RWPE2 (cell line): ENCODE results near the gene CRYBG1.

Experiments used
- ATAC-seq: fragments of 200-7000 bp; cut with Tn5 transposase; 3 replicates; pipeline ENCODE4 v1.9.1; 2021; ENCODE audit warnings: low read depth
- DNase-seq: peaks from one replicate; pipeline ENCODE4 v3.0.0-alpha.2; 2020; ENCODE audit warnings: low spot score
- H3K27ac ChIP-seq: fragments of 450-650 bp; 2 replicates; pipeline ENCODE4 v1.5.1; 2017; ENCODE audit warnings: mild to moderate bottlenecking; ENCODE audit not compliant: poor library complexity, severe bottlenecking
- H3K27me3 ChIP-seq: fragments of 250-450 bp; sonication (Bioruptor Pico); 2 replicates; pipeline ENCODE4 v1.5.1; 2021; ENCODE audit warnings: mild to moderate bottlenecking, moderate library complexity; ENCODE audit not compliant: insufficient read depth, poor library complexity, severe bottlenecking
- H3K36me3 ChIP-seq: fragments of 250-450 bp; sonication (Bioruptor Pico); 2 replicates; pipeline ENCODE4 v1.5.1; 2020; ENCODE audit warnings: low read depth, mild to moderate bottlenecking, moderate library complexity
- H3K4me1 ChIP-seq: fragments of 250-450 bp; sonication (Bioruptor Pico); 2 replicates; pipeline ENCODE4 v1.5.1; 2021; ENCODE audit warnings: mild to moderate bottlenecking, moderate library complexity; ENCODE audit not compliant: insufficient read depth, poor library complexity, severe bottlenecking
- H3K4me3 ChIP-seq: fragments of 250-450 bp; sonication (Bioruptor Pico); 2 replicates; pipeline ENCODE4 v1.5.1; 2021; ENCODE audit warnings: mild to moderate bottlenecking, moderate library complexity; ENCODE audit not compliant: severe bottlenecking
- H3K9me3 ChIP-seq: fragments of 250-450 bp; sonication (Bioruptor Pico); 2 replicates; pipeline ENCODE4 v1.5.1; 2021; ENCODE audit warnings: mild to moderate bottlenecking, moderate library complexity; ENCODE audit not compliant: severe bottlenecking
- TF ChIP-seq, protein P1 (sequence below): fragments of 450-650 bp; IDR thresholded peaks from one replicate; pipeline ENCODE4 v1.5.1; 2017; ENCODE audit warnings: mild to moderate bottlenecking, moderate library complexity; ENCODE audit not compliant: poor library complexity, severe bottlenecking

Gene CRYBG1

DNA sequence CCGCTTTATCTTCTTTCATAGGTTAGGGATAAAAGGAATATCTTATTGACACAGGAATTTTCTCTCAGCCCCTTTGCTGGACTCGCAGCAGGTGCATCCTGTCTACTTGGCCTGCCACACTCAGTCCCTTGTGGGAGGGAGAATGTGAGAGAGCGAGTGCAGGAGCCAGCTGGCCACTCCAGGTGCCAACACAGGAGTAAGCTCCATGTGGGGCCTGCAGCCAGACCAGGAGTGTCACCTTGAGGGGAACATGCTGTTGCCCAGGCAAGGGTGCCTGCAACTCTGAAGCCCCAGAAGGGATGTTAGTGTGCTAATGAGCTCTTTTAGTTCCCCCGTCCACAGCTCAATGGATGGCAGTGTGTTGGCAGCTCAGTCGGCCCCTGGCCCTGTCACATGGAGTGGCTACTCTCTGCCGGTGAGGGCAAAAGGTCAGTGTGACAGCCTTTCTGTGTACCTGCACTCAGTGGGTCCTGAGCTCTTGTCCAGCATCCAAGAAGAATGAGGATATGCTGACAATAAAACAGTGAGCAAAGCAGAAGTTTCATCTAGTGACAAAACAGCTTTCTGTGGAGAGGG, 57.1 kb downstream of the CRYBG1 start:
- Histone ChIP-seq H3K4me1 (peaks cover 6% of the 10 kb centered on the region), H3K9me3 (no peaks in the 10 kb centered on the region), H3K36me3 (no peaks in the 10 kb centered on the region), H3K27ac (no peak overlapping the region), H3K27me3 (no peaks in the 10 kb centered on the region), H3K4me3 (no peak overlapping the region)
- DNase-seq (no peak), ATAC-seq (no peak)
- TF ChIP-seq, protein P1, sequence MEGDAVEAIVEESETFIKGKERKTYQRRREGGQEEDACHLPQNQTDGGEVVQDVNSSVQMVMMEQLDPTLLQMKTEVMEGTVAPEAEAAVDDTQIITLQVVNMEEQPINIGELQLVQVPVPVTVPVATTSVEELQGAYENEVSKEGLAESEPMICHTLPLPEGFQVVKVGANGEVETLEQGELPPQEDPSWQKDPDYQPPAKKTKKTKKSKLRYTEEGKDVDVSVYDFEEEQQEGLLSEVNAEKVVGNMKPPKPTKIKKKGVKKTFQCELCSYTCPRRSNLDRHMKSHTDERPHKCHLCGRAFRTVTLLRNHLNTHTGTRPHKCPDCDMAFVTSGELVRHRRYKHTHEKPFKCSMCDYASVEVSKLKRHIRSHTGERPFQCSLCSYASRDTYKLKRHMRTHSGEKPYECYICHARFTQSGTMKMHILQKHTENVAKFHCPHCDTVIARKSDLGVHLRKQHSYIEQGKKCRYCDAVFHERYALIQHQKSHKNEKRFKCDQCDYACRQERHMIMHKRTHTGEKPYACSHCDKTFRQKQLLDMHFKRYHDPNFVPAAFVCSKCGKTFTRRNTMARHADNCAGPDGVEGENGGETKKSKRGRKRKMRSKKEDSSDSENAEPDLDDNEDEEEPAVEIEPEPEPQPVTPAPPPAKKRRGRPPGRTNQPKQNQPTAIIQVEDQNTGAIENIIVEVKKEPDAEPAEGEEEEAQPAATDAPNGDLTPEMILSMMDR = no peak

DNA sequence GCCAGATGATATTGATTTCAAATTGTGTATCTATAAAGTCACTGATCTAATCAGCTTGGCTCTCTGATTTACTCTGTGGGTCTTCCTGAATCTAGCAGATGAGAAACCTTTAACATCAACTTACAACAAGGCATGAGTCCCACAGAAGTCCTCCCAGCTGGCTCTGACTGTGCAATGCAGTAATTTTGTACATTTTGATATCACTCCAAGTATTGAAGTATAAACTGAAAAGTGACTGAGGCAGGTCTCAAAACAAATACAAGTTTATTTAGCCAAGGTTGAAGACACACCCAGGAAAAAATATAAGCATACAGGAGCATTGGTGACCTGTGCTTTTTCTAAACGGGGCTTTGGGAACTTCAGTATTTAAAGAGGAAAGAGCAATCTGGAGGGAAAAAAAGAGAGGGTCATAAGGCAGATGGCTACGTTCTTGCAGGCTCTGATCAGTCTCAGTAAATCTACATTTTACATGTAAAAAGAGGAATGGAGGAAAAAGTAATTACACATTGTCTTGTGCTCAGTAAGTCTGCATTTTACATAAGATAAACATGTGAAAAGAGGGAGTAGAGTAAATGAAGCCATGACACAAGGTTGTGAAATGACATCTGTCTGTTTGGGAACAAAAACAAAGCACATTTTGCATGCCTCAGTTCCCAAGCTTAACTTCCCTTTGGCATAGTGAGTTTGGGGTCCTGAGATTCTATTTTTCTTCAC, 59.5 kb downstream of the CRYBG1 start:
- Histone ChIP-seq H3K27ac (no peak overlapping the region), H3K9me3 (no peaks in the 10 kb centered on the region), H3K36me3 (no peaks in the 10 kb centered on the region), H3K4me1 (peaks cover 6% of the 10 kb centered on the region), H3K4me3 (no peak overlapping the region), H3K27me3 (no peaks in the 10 kb centered on the region)
- TF ChIP-seq, protein P1 = no peak
- DNase-seq (no peak), ATAC-seq (no peak)

DNA sequence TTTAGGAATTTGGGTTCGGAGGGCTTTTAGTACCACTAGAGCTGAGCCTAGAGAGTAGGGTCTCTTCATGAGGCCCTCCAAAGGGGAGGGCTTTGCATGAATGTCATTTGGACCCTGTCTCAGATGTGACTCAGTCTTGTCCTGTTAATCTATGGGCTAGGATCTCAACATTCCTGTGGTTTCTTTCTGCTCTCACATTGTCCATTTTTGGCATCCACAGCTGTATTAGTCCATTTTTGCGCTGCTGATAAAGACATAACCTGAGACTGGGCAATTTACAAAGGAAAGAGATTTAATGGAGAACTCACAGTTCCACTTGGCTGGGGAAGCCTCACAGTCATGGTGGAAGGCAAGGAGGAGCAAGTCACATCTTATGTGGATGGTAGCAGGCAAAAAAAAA, 61.0 kb downstream of the CRYBG1 start:
- no peak overlapping the region for H3K27ac ChIP-seq
- no peaks in the 10 kb centered on the region for H3K36me3 ChIP-seq
- ATAC-seq = peak; percentile 68
- no peak for DNase-seq
- TF ChIP-seq, protein P1 = no peak
- H3K4me3 ChIP-seq = no peak overlapping the region
- H3K9me3 ChIP-seq = no peaks in the 10 kb centered on the region
- peaks cover 6% of the 10 kb centered on the region for H3K4me1 ChIP-seq
- no peaks in the 10 kb centered on the region for H3K27me3 ChIP-seq

- H3K27ac ChIP-seq = no peak overlapping the region
- H3K9me3 ChIP-seq = no peaks in the 10 kb centered on the region
- DNase-seq (no peak), ATAC-seq (no peak)
- H3K4me3 ChIP-seq = no peak overlapping the region
- H3K4me1 ChIP-seq = peaks cover 6% of the 10 kb centered on the region
- no peaks in the 10 kb centered on the region for H3K36me3 ChIP-seq
- TF ChIP-seq, protein P1 = no peak
- H3K27me3 ChIP-seq = no peaks in the 10 kb centered on the region
Measured at GRCh38 chr6:106422534-106422933, 62.0 kb downstream of the CRYBG1 start.

- no peaks in the 10 kb centered on the region for H3K36me3 ChIP-seq
- H3K27ac ChIP-seq = no peak overlapping the region
- H3K4me1 ChIP-seq = peaks cover 6% of the 10 kb centered on the region
- no peaks in the 10 kb centered on the region for H3K9me3 ChIP-seq
- ATAC-seq (no peak), DNase-seq (no peak)
- no peak overlapping the region for H3K4me3 ChIP-seq
- TF ChIP-seq, protein P1 = no peak
- no peaks in the 10 kb centered on the region for H3K27me3 ChIP-seq
Measured at GRCh38 chr6:106425382-106425781, 64.9 kb downstream of the CRYBG1 start.
